Stimulated activated CD8-positive, alpha-beta memory T cell treated with anti-CD3 and anti-CD28 coated beads, Interleukin-4, amount 100 ng/mL, for 24 hours (primary cell): Measurements from ENCODE around the gene FARP1.

ENCODE experiments used
- DNase-seq: peaks from one replicate; pipeline ENCODE4 v3.0.0-alpha.2; 2020; ENCODE audit warnings: low read depth

The FARP1 gene

DNA sequence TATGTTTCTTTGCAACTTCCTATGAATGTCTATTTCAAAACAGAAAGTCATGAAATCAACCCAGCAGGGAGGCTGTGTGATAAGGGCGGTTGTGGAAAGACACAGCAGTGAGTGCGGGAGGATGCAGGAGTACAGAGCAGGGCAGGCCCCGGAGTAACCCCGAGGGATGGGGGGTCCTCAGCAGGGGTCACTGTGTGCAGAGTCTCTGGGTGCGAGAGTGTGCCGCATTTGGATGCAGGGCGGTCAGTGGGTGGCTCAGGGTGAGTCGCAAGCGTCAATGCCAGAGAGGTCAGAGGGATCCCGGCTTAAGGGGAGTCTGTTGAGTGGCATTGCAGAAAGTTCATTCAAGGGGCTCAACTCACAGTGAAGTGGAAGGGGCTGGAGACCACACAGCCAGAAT lies 286.2 kb downstream of the FARP1 start:
- no peak for DNase-seq

- DNase-seq: no peak
Observed at GRCh38 chr13:98429531-98429930, 286.6 kb downstream of the FARP1 start.

GRCh38 chr13:98429977-98430736 lies 287.3 kb downstream of the FARP1 start:
- DNase-seq: no peak

GRCh38 chr13:98432638-98433037 lies 289.7 kb downstream of the FARP1 start:
- DNase-seq: no peak

- no peak for DNase-seq
Observed at GRCh38 chr13:98433654-98434053, 290.8 kb downstream of the FARP1 start.

DNA sequence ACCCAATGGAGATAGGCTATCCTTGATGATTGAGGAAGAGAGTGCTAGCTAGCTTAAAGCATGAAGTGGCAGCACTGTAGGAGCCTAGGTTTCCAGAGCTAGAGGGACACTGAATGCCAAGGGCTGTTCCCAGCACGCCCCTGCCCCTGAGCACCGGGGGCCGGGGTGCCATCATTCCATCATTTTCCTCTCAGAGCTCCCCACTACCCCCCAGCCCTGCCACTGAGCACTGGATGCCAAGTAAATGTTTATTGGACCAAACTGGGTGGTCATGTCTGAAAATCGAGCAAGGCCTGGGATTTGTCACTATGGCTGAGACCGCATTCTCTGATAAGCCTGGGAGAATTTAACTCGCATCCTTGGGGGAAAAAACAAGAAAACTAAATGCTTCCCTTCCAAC lies 291.2 kb downstream of the FARP1 start:
- DNase-seq: no peak

DNA sequence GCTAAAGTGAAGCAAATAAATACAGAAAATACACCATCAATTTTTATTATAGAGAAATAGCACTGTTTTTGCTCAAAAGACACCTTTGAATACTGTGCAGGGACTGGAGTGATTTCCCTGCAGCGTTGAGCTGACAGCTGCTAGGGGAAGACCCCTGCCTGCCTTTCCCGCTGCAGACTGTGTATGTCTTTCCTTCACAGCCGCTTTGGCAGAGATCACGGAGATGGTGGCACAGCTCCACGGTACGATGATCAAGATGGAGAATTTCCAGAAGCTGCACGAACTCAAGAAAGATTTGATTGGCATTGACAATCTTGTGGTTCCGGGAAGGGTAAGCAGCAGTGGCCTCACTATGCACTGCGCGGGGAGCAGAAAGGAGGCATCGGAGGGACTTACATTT lies 292.5 kb downstream of the FARP1 start:
- no peak for DNase-seq

DNA sequence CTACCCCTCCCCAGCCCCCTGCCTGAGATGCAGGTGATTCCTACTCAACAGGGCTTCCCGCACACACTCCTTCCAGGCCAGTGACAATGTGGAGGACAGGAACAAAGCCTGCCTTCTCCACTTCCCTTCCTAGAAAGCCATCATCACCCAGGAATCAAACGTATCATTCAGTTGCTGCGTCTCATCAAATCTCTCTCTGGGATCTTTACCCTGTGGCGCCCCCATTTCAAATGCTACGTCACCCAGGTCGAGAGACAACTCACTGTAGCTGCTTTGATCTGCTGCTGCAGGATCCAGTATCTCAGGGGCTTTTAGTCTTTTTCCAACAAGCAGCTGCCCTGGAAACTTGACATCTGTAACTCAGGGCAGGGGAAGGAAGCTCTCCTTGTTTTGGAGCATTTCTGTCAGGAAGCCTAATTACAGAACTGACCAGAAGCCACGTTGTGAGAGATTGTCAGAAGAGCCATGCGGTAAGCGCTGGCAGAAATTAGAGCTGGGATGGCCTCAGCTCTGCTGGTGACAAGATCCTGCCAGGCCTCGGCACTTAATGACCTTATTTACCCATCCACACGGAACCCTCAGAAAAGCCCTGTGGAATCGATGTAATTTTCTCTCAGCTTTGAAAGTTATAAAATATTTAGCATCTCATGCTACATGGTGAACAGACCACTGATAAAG lies 293.5 kb downstream of the FARP1 start:
- no peak for DNase-seq

- no peak for DNase-seq
Observed at GRCh38 chr13:98438246-98439125, 295.6 kb downstream of the FARP1 start.

DNA sequence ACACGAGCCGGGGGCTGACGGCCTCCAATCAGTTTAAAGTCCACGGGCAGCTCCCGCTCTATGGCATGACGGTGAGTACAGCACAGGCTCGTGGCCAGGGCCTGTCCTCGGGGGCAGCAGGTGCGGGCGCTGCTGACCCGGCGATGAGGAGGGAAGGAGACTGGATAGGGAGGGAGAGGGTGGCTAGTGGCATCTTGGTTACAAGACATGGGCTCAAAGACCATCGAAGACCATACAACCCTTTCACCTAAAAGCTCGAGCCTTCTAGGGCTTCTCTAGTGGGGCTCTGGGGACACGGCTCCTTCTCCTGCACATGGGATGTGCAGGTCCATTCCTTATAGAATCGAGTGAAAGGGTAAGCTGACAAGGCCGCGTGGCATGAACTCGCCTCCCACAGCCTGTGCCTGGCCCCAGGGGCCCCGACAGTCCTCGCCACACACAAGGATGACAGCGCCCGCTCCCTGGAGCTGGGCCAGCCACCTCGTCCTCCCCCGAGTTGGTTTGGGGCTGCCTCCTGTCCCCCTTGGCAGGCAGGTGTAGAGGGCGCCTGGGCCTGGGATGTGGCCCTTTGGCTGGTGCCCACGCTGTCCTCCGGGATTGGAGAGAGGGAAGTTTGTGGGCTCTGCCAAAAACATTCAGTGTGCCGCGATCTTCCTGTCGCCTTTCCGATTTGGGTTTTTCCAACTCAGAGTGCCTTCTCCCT lies 296.4 kb downstream of the FARP1 start:
- no peak for DNase-seq

GRCh38 chr13:98439896-98440295 lies 297.0 kb downstream of the FARP1 start:
- DNase-seq: no peak

- no peak for DNase-seq
Observed at GRCh38 chr13:98440390-98441055, 297.6 kb downstream of the FARP1 start.

GRCh38 chr13:98441056-98441676 lies 298.3 kb downstream of the FARP1 start:
- DNase-seq: no peak

- DNase-seq: no peak
Observed at GRCh38 chr13:98442391-98443230, 299.7 kb downstream of the FARP1 start.

- DNase-seq: no peak
Observed at GRCh38 chr13:98443329-98443728, 300.4 kb downstream of the FARP1 start.

- no peak for DNase-seq
Observed at GRCh38 chr13:98443800-98444325, 301.0 kb downstream of the FARP1 start.

DNA sequence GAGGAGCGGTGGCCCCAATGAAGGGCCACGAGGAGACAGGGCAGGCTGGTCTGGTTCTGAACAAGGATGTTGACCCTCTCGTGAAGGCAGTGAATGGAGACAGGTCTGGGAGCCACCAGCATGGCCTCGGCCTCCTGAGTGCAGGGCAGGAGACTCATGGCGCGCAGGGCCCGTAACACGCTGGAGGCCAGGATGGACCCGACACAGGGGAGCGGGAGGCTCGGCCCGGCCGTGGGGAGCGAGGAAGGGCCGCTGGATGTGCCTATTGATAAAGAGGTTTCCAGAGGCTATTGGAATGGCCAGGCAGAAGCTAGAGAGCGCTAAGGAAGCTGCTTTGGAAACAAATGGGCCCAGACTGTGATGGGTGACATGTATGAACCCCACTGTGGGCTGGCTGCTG lies 301.5 kb downstream of the FARP1 start:
- no peak for DNase-seq

- DNase-seq: peak; percentile 68
Observed at GRCh38 chr13:98445340-98446233, 302.7 kb downstream of the FARP1 start.

- no peak for DNase-seq
Observed at GRCh38 chr13:98446234-98446621, 303.3 kb downstream of the FARP1 start.
